HepG2 (cell line): Measurements from ENCODE around the gene TK1. TPM values are rescaled to one million over a fixed set of nuclear protein-coding genes. Genes with fewer than 3 reads are reported as not detected.

Experiments used
- ADNP ChIP-seq: sonication (generic); formaldehyde crosslinking; IDR thresholded peaks from 2 replicates; pipeline ENCODE4 v1.4.0; 2020; ENCODE audit warnings: missing genetic modification reagents
- ATF2 ChIP-seq: sonication (generic); formaldehyde crosslinking; IDR thresholded peaks from 2 replicates; pipeline ENCODE4 v1.4.0; 2020; ENCODE audit warnings: missing genetic modification reagents
- CREB3 ChIP-seq: sonication (generic); formaldehyde crosslinking; IDR thresholded peaks from 2 replicates; pipeline ENCODE4 v1.5.0; 2020; ENCODE audit warnings: missing genetic modification reagents
- DBP ChIP-seq: sonication (generic); formaldehyde crosslinking; IDR thresholded peaks from 2 replicates; pipeline ENCODE4 v1.4.0; 2020; ENCODE audit warnings: missing genetic modification reagents; ENCODE audit errors: not compliant biosample characterization
- HDAC6 ChIP-seq: fragments of 200-600 bp; sonication (generic); IDR thresholded peaks from 2 replicates; pipeline ENCODE4 v1.7.0; 2017; ENCODE audit warnings: mild to moderate bottlenecking, antibody characterized with exemption, low read length, low read depth
- HES4 ChIP-seq: sonication (generic); formaldehyde crosslinking; IDR thresholded peaks from 2 replicates; pipeline ENCODE4 v1.9.0; 2021; ENCODE audit warnings: mild to moderate bottlenecking, missing genetic modification reagents, borderline replicate concordance
- HIVEP1 ChIP-seq: sonication (generic); formaldehyde crosslinking; IDR thresholded peaks from 2 replicates; pipeline ENCODE4 v1.4.0; 2020; ENCODE audit warnings: mild to moderate bottlenecking, missing genetic modification reagents
- KLF9 ChIP-seq: IDR thresholded peaks from 2 replicates; pipeline ENCODE4 v1.6.1; 2016; ENCODE audit warnings: low read depth
- PRDM10 ChIP-seq: sonication (generic); formaldehyde crosslinking; IDR thresholded peaks from 2 replicates; pipeline ENCODE4 v1.4.0; 2020; ENCODE audit warnings: low read depth, missing genetic modification reagents
- RFX5 ChIP-seq: IDR thresholded peaks from 2 replicates; pipeline ENCODE4 v1.6.1; 2011; ENCODE audit warnings: low read depth, low read length, improper control_type of control experiment
- SALL2 ChIP-seq: sonication (generic); formaldehyde crosslinking; IDR thresholded peaks from 2 replicates; pipeline ENCODE4 v1.8.1; 2023; ENCODE audit warnings: mild to moderate bottlenecking, missing genetic modification reagents, inconsistent platforms
- SP4 ChIP-seq: sonication (generic); formaldehyde crosslinking; IDR thresholded peaks from 2 replicates; pipeline ENCODE4 v1.8.1; 2023; ENCODE audit warnings: mild to moderate bottlenecking, missing genetic modification reagents
- TEAD3 ChIP-seq: optimal IDR thresholded peaks from 2 replicates; pipeline ENCODE3; 2016; ENCODE audit warnings: borderline replicate concordance
- YEATS4 ChIP-seq: sonication (generic); formaldehyde crosslinking; IDR thresholded peaks from 2 replicates; pipeline ENCODE4 v1.4.0; 2020; ENCODE audit warnings: missing genetic modification reagents, borderline replicate concordance
- ZFP36 ChIP-seq: fragments of 150-350 bp; IDR thresholded peaks from 2 replicates; pipeline ENCODE4 v1.6.1; 2018; ENCODE audit warnings: borderline replicate concordance, low read length, low read depth; ENCODE audit not compliant: partially characterized antibody
- ZFP82 ChIP-seq: sonication (generic); formaldehyde crosslinking; IDR thresholded peaks from 2 replicates; pipeline ENCODE4 v1.5.1; 2020; ENCODE audit warnings: mild to moderate bottlenecking, missing genetic modification reagents, borderline replicate concordance
- ZNF609 ChIP-seq: sonication (generic); formaldehyde crosslinking; IDR thresholded peaks from 2 replicates; pipeline ENCODE4 v1.4.0; 2020; ENCODE audit warnings: mild to moderate bottlenecking, missing genetic modification reagents, borderline replicate concordance
- polyA plus RNA-seq, 8 experiments: library from polyadenylated mRNA; depleted of rRNA in 3 of 8; stranded (reverse) in 7 of 8; unstranded in 1 of 8; fragments of >200 nt; fragmentation: Illumina TruSeq in 4 of 8; extraction: Trizol in 4 of 8; gene quantifications; 2 replicates each; pipeline versions ENCODE4 v1.2.1 to v1.2.3, GENCODE V29; 2011 to 2016; ENCODE audit warnings: low read depth in 4 of 8, missing spikeins in 1 of 8, mixed read lengths in 1 of 8; ENCODE audit not compliant: insufficient read depth in 1 of 8
- total RNA-seq, 5 experiments: library from RNA; depleted of rRNA; stranded (reverse); fragments of >200 nt; fragmentation: Illumina TruSeq; extraction: Trizol; gene quantifications; 2 replicates each; pipeline ENCODE4 v1.2.3, GENCODE V29; 2016; ENCODE audit warnings: low read depth in 1 of 5

The TK1 gene
- total and polyA plus RNA-seq, 2 of the 13 experiments (the other 11 are each of a cell fraction or from before 2014, with no cell fraction given), result 45.0 to 96.0 TPM

GRCh38 chr17:78168242-78168902, 18.5 kb downstream of the TK1 start, which contains the start of gene SYNGR2 (continued):
- peak; percentile 94 for TF ChIP-seq CREB3 (CRISPR knock-in tag)
- no peak for TF ChIP-seq ZNF609 (CRISPR knock-in tag)
- 0 out of 2 replicates have a peak, but pooled peaks have one; percentile 18 for TF ChIP-seq ATF2 (CRISPR knock-in tag)
- peak; percentile 79 for TF ChIP-seq DBP (CRISPR knock-in tag)
- TF ChIP-seq SP4, result peak; percentile 93
- TF ChIP-seq ZFP82 (CRISPR knock-in tag), result peak; percentile 76; the same call in 1 of the 2 replicates
- TF ChIP-seq HIVEP1 (CRISPR knock-in tag), result no peak
- TF ChIP-seq PRDM10, result peak; percentile 20; the same call in 1 of the 2 replicates
- TF ChIP-seq HDAC6, result no peak
- TF ChIP-seq ADNP (CRISPR knock-in tag), result peak; percentile 42; the same call in 1 of the 2 replicates
- TF ChIP-seq HES4 (CRISPR knock-in tag), result peak; percentile 87
- TF ChIP-seq ZFP36, result no peak
- TF ChIP-seq KLF9 (CRISPR knock-in tag), result peak; percentile 49; the same call in 1 of the 2 replicates
- TF ChIP-seq TEAD3 (CRISPR knock-in tag), result peak; percentile 66
- peak; percentile 80 for TF ChIP-seq SALL2
- TF ChIP-seq YEATS4 (CRISPR knock-in tag), result peak; percentile 91
- TF ChIP-seq RFX5, result peak; percentile 24
